HUES64 (cell line): ENCODE results near the gene TXN.

Experiments used
- H3K27ac ChIP-seq: 2 replicates; pipeline ENCODE4 v1.7.0; 2013; ENCODE audit warnings: low read depth, low read length, inconsistent platforms
- H3K27me3 ChIP-seq: 2 replicates; pipeline ENCODE4 v1.6.1; 2013; ENCODE audit warnings: mild to moderate bottlenecking, low read length; ENCODE audit not compliant: insufficient read depth
- H3K36me3 ChIP-seq: 2 replicates; pipeline ENCODE4 v1.6.1; 2013; ENCODE audit warnings: mild to moderate bottlenecking, low read length; ENCODE audit not compliant: insufficient read depth
- H3K4me1 ChIP-seq: 2 replicates; pipeline ENCODE4 v1.6.1; 2013; ENCODE audit warnings: mild to moderate bottlenecking, low read length, moderate library complexity; ENCODE audit not compliant: insufficient read depth
- H3K4me3 ChIP-seq: 2 replicates; pipeline ENCODE4 v1.5.1; 2013; ENCODE audit warnings: mild to moderate bottlenecking, low read length, moderate library complexity
- H3K9ac ChIP-seq: 2 replicates; pipeline ENCODE4 v1.6.1; 2013; ENCODE audit warnings: mild to moderate bottlenecking, low read depth, low read length
- H3K9me3 ChIP-seq: 2 replicates; pipeline ENCODE4 v1.6.1; 2013; ENCODE audit warnings: low read depth, low read length; ENCODE audit not compliant: insufficient read depth
- WGBS: fragments of 150-250, 120-280 bp; methylation state at CpG from one replicate; pipeline ENCODE4 v1.1.7; 2013; ENCODE audit warnings: missing lambda C conversion rate; 5-methylcytosine and 5-hydroxymethylcytosine counted together

The TXN gene

DNA sequence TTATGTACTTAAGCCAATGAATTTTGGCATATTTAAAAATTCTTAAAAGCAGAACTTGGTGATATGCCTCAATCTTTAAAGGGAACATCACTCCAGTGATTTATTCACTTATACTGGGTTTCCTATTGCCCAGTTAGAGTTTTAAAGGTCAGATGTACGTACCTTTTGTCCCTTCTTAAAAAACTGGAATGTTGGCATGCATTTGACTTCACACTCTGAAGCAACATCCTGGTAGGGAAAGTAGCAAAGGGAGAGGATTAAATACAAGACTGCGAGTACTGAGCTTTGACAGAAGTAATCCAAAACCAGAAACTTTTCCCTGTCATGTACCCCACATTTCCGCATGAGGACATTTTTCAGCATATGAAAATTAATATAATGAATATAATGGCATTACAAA is 11.7 kb downstream of the TXN start:
- H3K27me3 ChIP-seq = no peaks in the 10 kb centered on the region
- H3K36me3 ChIP-seq = peaks cover 68% of the 10 kb centered on the region
- WGBS = 87% methylated on average over 3 of the region's 3 CpGs
- no peaks in the 10 kb centered on the region for H3K4me1 ChIP-seq
- no peak overlapping the region for H3K27ac ChIP-seq
- H3K4me3 ChIP-seq = no peak overlapping the region
- H3K9me3 ChIP-seq = no peaks in the 10 kb centered on the region
- no peak overlapping the region for H3K9ac ChIP-seq

DNA sequence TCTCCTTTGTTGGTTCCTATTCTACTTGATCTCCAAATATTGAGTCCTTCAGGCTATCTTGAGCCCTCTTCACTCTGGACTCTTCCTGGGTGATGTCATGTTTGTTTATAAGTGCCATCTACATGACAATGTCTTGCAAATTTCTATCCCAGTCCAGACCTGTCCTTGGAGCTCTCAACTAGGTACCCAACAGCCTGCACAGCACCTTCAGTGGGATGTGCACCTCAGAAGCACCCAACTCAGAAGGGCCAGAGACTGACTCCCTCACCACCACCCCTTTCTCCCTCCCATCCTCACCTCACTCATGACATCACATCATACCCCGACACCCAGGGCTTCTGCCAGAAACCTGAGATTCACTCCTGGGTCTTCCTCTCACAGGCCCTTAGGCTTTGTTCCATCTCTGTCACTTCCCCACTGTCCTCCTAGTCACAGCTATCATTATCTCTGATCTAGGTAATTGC is 14.4 kb downstream of the TXN start:
- 94% methylated on average over 1 of the region's 1 CpG for WGBS
- H3K36me3 ChIP-seq = peaks cover 42% of the 10 kb centered on the region
- no peaks in the 10 kb centered on the region for H3K9me3 ChIP-seq
- no peak overlapping the region for H3K27ac ChIP-seq
- no peak overlapping the region for H3K4me3 ChIP-seq
- no peaks in the 10 kb centered on the region for H3K4me1 ChIP-seq
- no peaks in the 10 kb centered on the region for H3K27me3 ChIP-seq
- no peak overlapping the region for H3K9ac ChIP-seq

DNA sequence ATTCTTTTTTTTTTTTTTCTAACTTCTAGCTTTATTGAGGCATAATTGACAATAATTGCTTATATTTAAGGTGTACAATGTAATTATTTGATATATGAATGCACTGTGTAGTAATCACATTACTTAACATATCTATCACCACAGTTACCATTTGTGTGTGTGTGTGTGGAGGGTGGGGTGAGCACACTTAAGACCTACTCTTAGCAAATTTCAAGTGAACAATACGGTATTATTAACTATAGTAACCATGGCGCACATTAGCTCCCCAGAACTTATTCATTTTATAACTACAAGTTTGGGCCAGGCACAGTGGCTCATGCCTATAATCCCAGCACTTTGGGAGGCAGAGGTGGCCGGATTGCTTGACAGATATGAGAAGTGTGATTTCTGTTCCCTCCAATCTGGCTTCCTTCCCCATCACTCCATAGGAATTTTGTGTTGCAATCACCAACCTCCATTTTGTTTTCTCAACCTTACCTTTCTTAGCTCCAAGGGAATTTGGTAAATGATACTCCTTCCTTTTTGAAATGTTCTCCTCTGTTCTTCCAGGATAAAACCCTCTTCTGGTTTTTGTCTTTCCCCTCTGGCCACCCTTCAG is 14.9 kb downstream of the TXN start:
- H3K4me3 ChIP-seq = no peak overlapping the region
- no peak overlapping the region for H3K27ac ChIP-seq
- H3K4me1 ChIP-seq = no peaks in the 10 kb centered on the region
- no peaks in the 10 kb centered on the region for H3K27me3 ChIP-seq
- H3K9ac ChIP-seq = no peak overlapping the region
- 0 out of 2 replicates have a peak, but pooled peaks cover 2% of the 10 kb centered on the region for H3K9me3 ChIP-seq
- H3K36me3 ChIP-seq = peaks cover 37% of the 10 kb centered on the region
- WGBS = 95% methylated on average over 3 of the region's 3 CpGs

GRCh38 chr9:110240198-110240597 is 16.1 kb downstream of the TXN start:
- 87% methylated on average over 1 of the region's 1 CpG for WGBS
- Histone ChIP-seq H3K27me3 (no peaks in the 10 kb centered on the region), H3K4me1 (no peaks in the 10 kb centered on the region)

DNA sequence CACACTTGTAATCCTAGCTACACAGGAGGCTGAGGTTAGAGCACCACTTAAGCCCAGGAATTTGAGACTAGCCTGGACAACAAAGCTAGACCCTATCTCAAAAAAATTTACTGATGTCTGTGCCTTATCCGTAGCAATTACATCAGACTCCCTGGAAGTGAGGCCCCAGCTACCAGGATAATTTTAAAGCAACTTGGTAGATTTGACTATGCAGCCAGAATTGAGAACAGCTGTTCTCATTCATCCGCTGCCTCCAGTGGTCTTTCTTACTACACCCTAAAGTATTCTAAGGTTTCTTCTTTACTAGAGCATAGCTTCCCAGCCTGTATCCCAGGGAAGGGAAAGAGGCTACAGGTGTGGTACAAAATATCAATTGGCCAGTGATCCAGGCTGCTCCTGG is 28.0 kb downstream of the TXN start:
- H3K9ac ChIP-seq = no peak overlapping the region
- no peaks in the 10 kb centered on the region for H3K9me3 ChIP-seq
- WGBS = 91% methylated on average over 2 of the region's 2 CpGs
- no peaks in the 10 kb centered on the region; the same call in 1 of the 2 replicates for H3K4me1 ChIP-seq
- no peak overlapping the region for H3K27ac ChIP-seq
- H3K27me3 ChIP-seq = no peaks in the 10 kb centered on the region
- no peaks in the 10 kb centered on the region for H3K36me3 ChIP-seq
- no peak overlapping the region for H3K4me3 ChIP-seq

More at GRCh38 chr9:110240198-110240597, 16.1 kb downstream of the TXN start:
- Histone ChIP-seq H3K4me3 (no peak overlapping the region), H3K27ac (no peak overlapping the region), H3K9me3 (peaks cover 10% of the 10 kb centered on the region; the same call in 1 of the 2 replicates), H3K36me3 (peaks cover 27% of the 10 kb centered on the region), H3K9ac (no peak overlapping the region)

DNA sequence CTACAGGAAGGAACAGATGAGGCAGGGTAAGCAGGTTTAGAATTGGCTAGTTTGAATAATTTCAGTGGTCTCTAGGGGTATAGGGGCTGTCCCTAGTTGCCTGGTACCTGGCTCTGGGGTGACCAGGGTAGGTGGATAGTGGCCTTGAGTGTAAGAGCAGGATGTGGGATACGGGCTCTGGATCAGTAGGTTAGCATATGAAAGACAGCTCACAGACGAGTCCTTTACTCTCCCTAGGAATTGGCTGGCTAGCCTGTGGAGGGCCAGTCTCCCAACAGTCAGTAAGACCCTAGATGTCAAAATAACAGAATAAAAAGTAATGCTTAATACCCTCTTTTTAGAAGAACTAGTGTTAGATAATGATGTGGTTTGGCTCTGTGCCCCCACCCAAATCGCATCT is 31.7 kb downstream of the TXN start:
- H3K27ac ChIP-seq = no peak overlapping the region
- no peak overlapping the region for H3K4me3 ChIP-seq
- no peaks in the 10 kb centered on the region for H3K36me3 ChIP-seq
- no peak overlapping the region for H3K9ac ChIP-seq
- no peaks in the 10 kb centered on the region for H3K27me3 ChIP-seq
- H3K9me3 ChIP-seq = no peaks in the 10 kb centered on the region
- no peaks in the 10 kb centered on the region; the same call in 1 of the 2 replicates for H3K4me1 ChIP-seq
- 69% methylated on average over 3 of the region's 3 CpGs for WGBS

DNA sequence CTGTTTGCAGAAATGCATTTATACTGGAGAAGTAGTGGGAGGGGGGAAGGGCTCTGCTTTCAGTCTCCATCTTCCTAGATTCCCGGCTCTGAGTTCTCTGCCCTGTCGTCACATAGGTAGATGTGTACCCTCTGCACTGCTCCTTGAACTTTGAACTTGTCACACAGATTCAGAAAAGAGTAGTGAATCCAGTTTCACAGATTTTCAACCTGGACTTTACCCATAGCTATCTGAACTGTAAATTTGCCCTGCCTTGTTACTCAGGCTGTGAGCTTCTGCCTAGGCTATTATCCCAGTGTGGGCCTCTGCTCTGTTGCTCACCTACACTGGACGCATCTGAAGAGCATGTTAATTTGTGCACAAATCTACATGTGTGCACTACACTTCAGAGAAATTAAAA is 35.5 kb downstream of the TXN start:
- Histone ChIP-seq H3K27me3 (no peaks in the 10 kb centered on the region), H3K9ac (no peak overlapping the region), H3K36me3 (no peaks in the 10 kb centered on the region), H3K27ac (no peak overlapping the region), H3K4me3 (no peak overlapping the region), H3K9me3 (no peaks in the 10 kb centered on the region), H3K4me1 (no peaks in the 10 kb centered on the region; the same call in 1 of the 2 replicates)
- 93% methylated on average over 3 of the region's 3 CpGs for WGBS

GRCh38 chr9:110217656-110218099 is 38.6 kb downstream of the TXN start:
- no peak overlapping the region for H3K9ac ChIP-seq
- 53% methylated on average over 9 of the region's 10 CpGs for WGBS

DNA sequence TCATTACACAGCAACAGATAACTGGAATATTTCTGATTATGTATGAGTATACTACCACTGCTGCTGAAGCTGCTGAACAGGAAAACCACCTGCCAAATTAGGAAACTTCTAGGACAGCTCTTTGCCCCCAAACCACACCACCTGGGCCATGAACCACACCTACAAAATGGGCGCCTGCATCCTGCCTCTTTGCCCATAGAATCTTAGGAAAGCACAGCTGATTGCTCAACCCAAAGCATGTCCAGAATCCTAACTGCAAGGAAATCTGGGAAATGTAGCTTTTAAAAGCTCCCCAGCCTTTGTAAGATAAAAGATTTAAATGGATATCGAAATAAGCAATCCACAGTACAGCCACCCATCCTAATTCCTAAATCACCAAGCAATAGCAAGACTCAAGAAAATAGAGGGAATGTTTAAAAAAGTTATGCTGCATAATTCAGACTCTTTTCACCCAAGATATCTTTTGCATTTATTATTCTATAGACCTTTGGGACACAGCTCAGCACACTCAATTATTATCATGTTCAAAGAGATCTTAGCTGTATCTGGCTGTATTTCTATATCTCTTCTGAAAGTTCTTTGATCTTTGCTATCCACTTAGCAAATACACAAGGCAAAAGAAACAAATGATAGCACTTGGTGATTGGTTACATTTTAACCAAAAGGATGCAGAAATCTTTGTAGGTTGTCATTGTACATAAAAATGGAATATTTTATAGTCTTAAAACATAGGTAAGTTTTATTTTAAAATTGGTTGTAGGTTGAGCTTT is 41.5 kb downstream of the TXN start:
- H3K4me3 ChIP-seq = no peak overlapping the region
- WGBS = 88% methylated on average over 1 of the region's 2 CpGs
- H3K36me3 ChIP-seq = no peaks in the 10 kb centered on the region
- H3K27ac ChIP-seq = no peak overlapping the region
- H3K9me3 ChIP-seq = no peaks in the 10 kb centered on the region
- no peaks in the 10 kb centered on the region for H3K4me1 ChIP-seq
- no peak overlapping the region for H3K9ac ChIP-seq
- no peaks in the 10 kb centered on the region for H3K27me3 ChIP-seq

More at GRCh38 chr9:110217656-110218099, 38.6 kb downstream of the TXN start:
- Histone ChIP-seq H3K36me3 (no peaks in the 10 kb centered on the region), H3K4me1 (no peaks in the 10 kb centered on the region), H3K9me3 (no peaks in the 10 kb centered on the region), H3K27ac (no peak overlapping the region), H3K27me3 (no peaks in the 10 kb centered on the region), H3K4me3 (no peak overlapping the region)

DNA sequence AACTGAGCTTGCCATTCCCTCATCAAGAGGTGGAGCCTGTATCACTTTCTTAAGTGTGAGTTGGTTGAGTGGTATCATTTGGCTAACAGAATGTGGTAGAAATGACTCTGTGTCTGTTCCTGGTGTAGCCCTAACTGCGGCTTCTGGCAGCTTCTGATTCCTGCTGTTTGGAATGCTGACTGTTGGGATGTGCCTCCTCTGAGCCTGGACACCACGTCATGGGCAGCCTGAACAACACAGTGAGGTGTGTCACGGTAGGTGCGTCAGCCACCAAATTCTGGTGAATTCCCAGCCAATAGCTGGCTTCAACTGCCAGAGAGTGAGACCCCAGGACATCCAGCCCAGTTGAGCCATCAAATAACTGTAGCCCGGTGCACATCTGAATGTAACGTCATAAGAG is 42.2 kb downstream of the TXN start:
- WGBS = 89% methylated on average over 6 of the region's 6 CpGs
- Histone ChIP-seq H3K27ac (no peak overlapping the region), H3K4me3 (no peak overlapping the region), H3K4me1 (no peaks in the 10 kb centered on the region), H3K9me3 (no peaks in the 10 kb centered on the region), H3K36me3 (no peaks in the 10 kb centered on the region), H3K9ac (no peak overlapping the region), H3K27me3 (no peaks in the 10 kb centered on the region)

GRCh38 chr9:110213413-110214044 is 42.8 kb downstream of the TXN start:
- Histone ChIP-seq H3K36me3 (no peaks in the 10 kb centered on the region), H3K9me3 (no peaks in the 10 kb centered on the region), H3K27me3 (no peaks in the 10 kb centered on the region), H3K9ac (no peak overlapping the region), H3K27ac (no peak overlapping the region), H3K4me1 (no peaks in the 10 kb centered on the region), H3K4me3 (no peak overlapping the region)
- WGBS = 96% methylated on average over 10 of the region's 10 CpGs
